COLO668 (cell line): ENCODE results near the gene SLFN12.
"Not testable (repeated sequence)": the region's sequence is repeated elsewhere in the genome, so short reads cannot be mapped to it uniquely, and the experiment has no call there.

Experiments used
- DNase-seq: peaks from one replicate; lab custom pipeline; 2025; ENCODE audit not compliant: unreplicated experiment; lab: John Stamatoyannopoulos, UW

Gene SLFN12

GRCh38 chr17:35432176-35433074 is at the start of gene SLFN12:
TSS of gene SLFN12 (minus strand) at chr17:35432500. CDS start at chr17:35423028, 9,472 bp downstream.
- no peak for DNase-seq

GRCh38 chr17:35479271-35479670 is 47.0 kb upstream of the SLFN12 start:
- no peak for DNase-seq

- no peak for DNase-seq
Observed at GRCh38 chr17:35477248-35477647, 44.9 kb upstream of the SLFN12 start.

GRCh38 chr17:35476283-35476820 is 44.1 kb upstream of the SLFN12 start:
- DNase-seq, result no peak

- no peak for DNase-seq
Observed at GRCh38 chr17:35468475-35468874, 36.2 kb upstream of the SLFN12 start.

GRCh38 chr17:35467824-35468223 is 35.5 kb upstream of the SLFN12 start:
- DNase-seq, result no peak

- DNase-seq, result no peak
Observed at GRCh38 chr17:35460354-35460851, 28.1 kb upstream of the SLFN12 start.

GRCh38 chr17:35454035-35454434 is 21.7 kb upstream of the SLFN12 start:
- not testable (repeated sequence) for DNase-seq

- DNase-seq, result no peak
Observed at GRCh38 chr17:35453171-35453570, 20.9 kb upstream of the SLFN12 start.

- no peak for DNase-seq
Observed at GRCh38 chr17:35449371-35449931, 17.2 kb upstream of the SLFN12 start.

- no peak for DNase-seq
Observed at GRCh38 chr17:35448899-35449227, 16.6 kb upstream of the SLFN12 start.

GRCh38 chr17:35448214-35448898 is 16.1 kb upstream of the SLFN12 start, which contains the start of gene SLFN13:
TSS of gene SLFN13 (minus strand) at chr17:35448766. CDS start at chr17:35445680, 3,086 bp downstream.
- DNase-seq, result peak; percentile 48

GRCh38 chr17:35447499-35447898 is 15.2 kb upstream of the SLFN12 start:
- DNase-seq, result no peak

GRCh38 chr17:35438433-35438832 is 6.1 kb upstream of the SLFN12 start:
- no peak for DNase-seq

- DNase-seq, result no peak
Observed at GRCh38 chr17:35433075-35433894, 985 bp upstream of the SLFN12 start.

- no peak for DNase-seq
Observed at GRCh38 chr17:35429702-35430101, 2.6 kb downstream of the SLFN12 start.

GRCh38 chr17:35428229-35428628 is 4.1 kb downstream of the SLFN12 start:
- no peak for DNase-seq

GRCh38 chr17:35423761-35424160 is 8.5 kb downstream of the SLFN12 start:
- no peak for DNase-seq

- not testable (repeated sequence) for DNase-seq
Observed at GRCh38 chr17:35421069-35421468, 11.2 kb downstream of the SLFN12 start.

GRCh38 chr17:35416659-35417058 is 15.6 kb downstream of the SLFN12 start:
- no peak for DNase-seq
